Activated naive CD4-positive, alpha-beta T cell treated with anti-CD3 and anti-CD28 coated beads for 36 hours (primary cell): ENCODE measurements around the gene TESMIN. TPM values are rescaled to one million over a fixed set of nuclear protein-coding genes. Genes with fewer than 3 reads are reported as not detected.

Experiments used
- CTCF ChIA-PET: fragments of 350-600 bp; sonication (Branson Sonifier 250); formaldehyde crosslinking; loops from one replicate; lab custom pipeline; 2021; ENCODE audit warnings: antibody characterized with exemption; lab: Charles Lee
- DNase-seq: peaks from one replicate; pipeline ENCODE4 v3.0.0-alpha.2; 2020
- H3K27ac Mint-ChIP-seq: one replicate; pipeline ENCODE4 v1.8.0; 2021; ENCODE audit warnings: mild to moderate bottlenecking, mixed read lengths
- H3K27me3 Mint-ChIP-seq: one replicate; pipeline ENCODE4 v1.8.0; 2021; ENCODE audit warnings: low read depth, mixed read lengths
- H3K36me3 Mint-ChIP-seq: one replicate; pipeline ENCODE4 v1.8.0; 2021; ENCODE audit warnings: low read depth, mixed read lengths
- H3K4me1 Mint-ChIP-seq: one replicate; pipeline ENCODE4 v1.8.0; 2021; ENCODE audit warnings: low read depth, mixed read lengths
- H3K4me3 Mint-ChIP-seq: one replicate; pipeline ENCODE4 v1.8.0; 2021; ENCODE audit warnings: mild to moderate bottlenecking, moderate library complexity, mixed read lengths
- H3K9me3 Mint-ChIP-seq: one replicate; pipeline ENCODE4 v1.8.0; 2021; ENCODE audit warnings: mixed read lengths
- intact Hi-C: fragments of 100-400 bp; cut with micrococcal nuclease; formaldehyde crosslinking; loops from one replicate; pipeline ENCODE4 v1.15.1; 2023
- total RNA-seq, 2 experiments: library from RNA; stranded (reverse); gene quantifications; one replicate each; pipeline ENCODE4 v1.2.3, GENCODE V29; 2021

The TESMIN gene
- total RNA-seq, 2 experiments from 2014 or later: 6.2 to 7.3 TPM

GRCh38 chr11:68724293-68724692 lies 27.0 kb downstream of the TESMIN start:
- no peaks in the 10 kb centered on the region for H3K27me3 Mint-ChIP-seq
- no peaks in the 10 kb centered on the region for H3K4me1 Mint-ChIP-seq
- no peak overlapping the region for H3K27ac Mint-ChIP-seq
- intact Hi-C loops: no loop called here
- CTCF ChIA-PET: no interaction called here
- peaks cover 10% of the 10 kb centered on the region for H3K9me3 Mint-ChIP-seq
- H3K36me3 Mint-ChIP-seq: peaks cover 8% of the 10 kb centered on the region
- DNase-seq: no peak
- H3K4me3 Mint-ChIP-seq: no peak overlapping the region

GRCh38 chr11:68722143-68722542 lies 29.2 kb downstream of the TESMIN start:
- Mint-ChIP-seq H3K27ac (no peak overlapping the region), H3K9me3 (peaks cover 14% of the 10 kb centered on the region), H3K27me3 (no peaks in the 10 kb centered on the region), H3K4me1 (no peaks in the 10 kb centered on the region), H3K4me3 (no peak overlapping the region), H3K36me3 (peaks cover 11% of the 10 kb centered on the region)
- DNase-seq: no peak
- CTCF ChIA-PET: no interaction called here
- intact Hi-C loops: no loop called here

DNA sequence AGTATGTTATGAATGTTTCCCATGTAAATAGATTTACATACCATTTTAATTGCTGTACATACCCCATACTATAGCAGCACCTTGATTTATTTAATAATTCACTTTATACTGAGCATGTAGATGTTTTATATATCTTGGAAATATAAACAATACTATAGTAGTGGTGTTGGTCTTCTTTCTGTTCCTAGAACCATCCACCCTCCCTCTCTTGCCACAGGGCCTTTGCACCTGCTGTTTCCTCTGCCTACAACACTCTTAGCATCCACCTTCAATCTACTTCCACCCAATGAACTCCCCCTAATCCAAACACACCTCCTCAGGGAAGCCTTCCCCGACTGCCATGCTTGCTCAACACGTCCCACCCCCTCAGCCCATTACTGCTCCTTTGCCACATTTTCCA lies 30.2 kb downstream of the TESMIN start:
- Mint-ChIP-seq H3K36me3 (peaks cover 11% of the 10 kb centered on the region), H3K27ac (no peak overlapping the region), H3K4me1 (no peaks in the 10 kb centered on the region), H3K4me3 (no peak overlapping the region), H3K27me3 (no peaks in the 10 kb centered on the region), H3K9me3 (peaks cover 14% of the 10 kb centered on the region)
- intact Hi-C loops: no loop called here
- CTCF ChIA-PET: no interaction called here
- no peak for DNase-seq

DNA sequence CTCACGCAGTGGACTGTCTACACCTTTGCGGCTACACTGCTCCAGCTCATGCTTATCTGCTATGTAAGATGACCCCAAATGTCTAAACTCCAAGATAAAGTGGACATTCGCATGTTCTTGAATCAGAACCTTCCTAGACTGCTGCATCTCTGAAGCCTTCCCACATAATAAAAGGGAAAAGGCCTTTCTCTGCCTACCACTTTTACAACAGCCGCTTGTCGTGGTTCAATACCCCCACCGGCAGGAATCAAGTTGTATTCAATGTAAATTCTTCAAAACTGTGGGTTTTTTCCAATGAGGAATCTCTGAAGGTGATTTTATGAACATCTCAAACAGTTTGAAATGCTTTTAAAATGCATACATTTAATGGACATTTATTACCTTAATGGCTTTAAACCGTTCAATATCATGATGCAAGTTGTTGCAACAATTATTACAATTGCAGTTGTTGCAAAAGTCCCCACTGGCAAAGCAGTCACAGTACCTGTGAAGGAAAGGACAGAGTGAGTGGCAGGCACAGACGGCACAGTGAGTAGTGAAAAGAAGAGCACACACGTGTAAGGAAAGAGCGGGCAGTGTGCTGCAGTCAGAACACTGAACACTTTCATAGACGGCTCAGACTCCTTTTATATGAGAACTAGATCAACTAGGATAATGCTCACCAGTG lies 35.7 kb downstream of the TESMIN start:
- Mint-ChIP-seq H3K9me3 (peaks cover 14% of the 10 kb centered on the region), H3K4me3 (no peak overlapping the region), H3K27ac (no peak overlapping the region), H3K4me1 (no peaks in the 10 kb centered on the region), H3K27me3 (no peaks in the 10 kb centered on the region), H3K36me3 (peaks cover 11% of the 10 kb centered on the region)
- CTCF ChIA-PET: no interaction called here
- DNase-seq: no peak
- intact Hi-C loops: no loop called here

DNA sequence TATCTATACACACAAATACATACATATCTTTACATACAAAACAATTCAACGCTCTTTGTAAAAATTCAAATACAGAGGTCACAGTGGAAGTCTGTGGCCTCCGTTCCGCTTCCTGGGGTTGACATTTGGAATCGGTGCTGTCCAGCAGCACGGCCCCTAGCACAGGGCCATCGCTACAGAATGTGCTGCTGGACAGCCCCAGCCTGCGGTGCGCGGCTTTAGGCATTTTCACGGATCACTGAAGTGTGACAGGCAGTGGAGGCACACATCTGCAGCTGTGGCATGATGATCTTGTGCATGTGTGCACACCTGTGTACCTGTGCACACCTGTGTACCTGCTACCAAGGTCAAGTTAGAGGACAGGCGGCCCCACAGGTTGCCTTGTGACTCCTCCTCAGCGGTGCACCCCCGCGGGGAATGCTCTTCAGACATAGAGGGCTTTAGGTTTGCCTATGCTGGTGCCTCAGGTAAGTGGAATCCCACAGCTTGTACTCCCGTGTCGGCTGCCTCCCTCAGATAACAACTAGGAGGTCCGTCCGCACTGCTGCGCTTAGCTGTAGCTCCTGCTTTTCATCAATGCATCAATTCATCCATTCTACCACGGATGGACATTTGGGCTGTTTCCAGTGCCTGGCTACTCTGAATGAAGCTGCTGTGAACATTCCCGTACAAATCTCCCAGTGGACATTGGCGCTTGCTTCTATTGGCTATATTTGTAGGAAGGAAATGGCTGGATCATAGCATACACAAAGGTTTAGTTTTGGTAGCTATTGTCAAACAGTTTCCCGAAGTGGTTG lies 37.1 kb downstream of the TESMIN start:
- H3K4me1 Mint-ChIP-seq: no peaks in the 10 kb centered on the region
- no peak for DNase-seq
- H3K4me3 Mint-ChIP-seq: no peak overlapping the region
- peaks cover 3% of the 10 kb centered on the region for H3K9me3 Mint-ChIP-seq
- peaks cover 3% of the 10 kb centered on the region for H3K36me3 Mint-ChIP-seq
- intact Hi-C loops: no loop called here
- no peak overlapping the region for H3K27ac Mint-ChIP-seq
- CTCF ChIA-PET: no interaction called here
- H3K27me3 Mint-ChIP-seq: no peaks in the 10 kb centered on the region

DNA sequence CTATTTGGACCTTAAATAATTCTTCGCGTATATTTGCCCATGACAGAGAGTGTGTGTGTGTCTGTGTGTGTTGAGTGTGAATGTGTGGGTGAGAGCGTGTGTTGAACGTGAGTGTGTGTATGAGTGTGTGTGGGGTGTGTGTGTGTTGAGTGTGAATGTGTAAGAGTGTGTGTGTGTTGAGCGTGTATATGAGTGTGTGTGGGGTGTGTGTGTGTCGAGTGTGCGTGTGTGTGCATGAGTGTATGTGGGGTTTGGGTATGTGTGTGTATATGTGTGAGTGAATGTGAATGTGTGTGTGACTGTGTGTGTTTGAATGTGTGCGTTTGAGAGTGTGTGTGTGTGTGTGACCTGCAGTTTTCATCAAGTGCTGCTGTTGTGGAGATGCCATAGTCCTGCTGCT lies 40.2 kb downstream of the TESMIN start:
- Mint-ChIP-seq H3K27me3 (no peaks in the 10 kb centered on the region), H3K4me3 (no peak overlapping the region), H3K36me3 (no peaks in the 10 kb centered on the region), H3K4me1 (no peaks in the 10 kb centered on the region), H3K27ac (no peak overlapping the region), H3K9me3 (no peaks in the 10 kb centered on the region)
- no peak for DNase-seq
- CTCF ChIA-PET: no interaction called here
- intact Hi-C loops: no loop called here

- Mint-ChIP-seq H3K9me3 (no peaks in the 10 kb centered on the region), H3K27me3 (no peaks in the 10 kb centered on the region), H3K36me3 (no peaks in the 10 kb centered on the region), H3K27ac (no peak overlapping the region), H3K4me3 (no peak overlapping the region), H3K4me1 (no peaks in the 10 kb centered on the region)
- no peak for DNase-seq
- CTCF ChIA-PET: no interaction called here
- intact Hi-C loops: no loop called here
Measured at GRCh38 chr11:68710409-68710808, 40.9 kb downstream of the TESMIN start.

- Mint-ChIP-seq H3K4me1 (no peaks in the 10 kb centered on the region), H3K27me3 (no peaks in the 10 kb centered on the region), H3K36me3 (no peaks in the 10 kb centered on the region), H3K27ac (no peak overlapping the region), H3K9me3 (no peaks in the 10 kb centered on the region), H3K4me3 (no peak overlapping the region)
- CTCF ChIA-PET: no interaction called here
- intact Hi-C loops: no loop called here
- DNase-seq: no peak
Measured at GRCh38 chr11:68709062-68709461, 42.3 kb downstream of the TESMIN start.

DNA sequence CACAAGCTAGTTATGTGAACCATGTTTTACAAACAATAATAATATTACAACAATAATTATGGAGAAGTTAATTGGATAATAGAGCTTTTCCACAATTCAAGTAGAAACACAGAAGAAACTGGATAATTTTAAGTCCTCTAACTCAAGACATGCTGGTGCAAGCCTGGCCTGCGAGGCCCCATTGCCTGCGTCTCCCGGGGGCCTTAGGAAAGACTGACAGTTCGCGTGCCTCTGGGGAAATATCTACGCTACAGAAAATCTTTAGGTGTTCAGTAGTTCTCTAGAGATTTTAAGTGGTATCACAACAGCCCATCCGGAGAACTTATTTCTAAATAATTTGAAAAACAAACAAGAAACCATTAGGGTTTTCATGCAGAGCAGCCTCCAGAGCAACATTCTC lies 43.8 kb downstream of the TESMIN start:
- Mint-ChIP-seq H3K27ac (no peak overlapping the region), H3K36me3 (no peaks in the 10 kb centered on the region), H3K4me3 (no peak overlapping the region), H3K9me3 (no peaks in the 10 kb centered on the region), H3K27me3 (no peaks in the 10 kb centered on the region), H3K4me1 (no peaks in the 10 kb centered on the region)
- intact Hi-C loops: no loop called here
- no peak for DNase-seq
- CTCF ChIA-PET: no interaction called here

DNA sequence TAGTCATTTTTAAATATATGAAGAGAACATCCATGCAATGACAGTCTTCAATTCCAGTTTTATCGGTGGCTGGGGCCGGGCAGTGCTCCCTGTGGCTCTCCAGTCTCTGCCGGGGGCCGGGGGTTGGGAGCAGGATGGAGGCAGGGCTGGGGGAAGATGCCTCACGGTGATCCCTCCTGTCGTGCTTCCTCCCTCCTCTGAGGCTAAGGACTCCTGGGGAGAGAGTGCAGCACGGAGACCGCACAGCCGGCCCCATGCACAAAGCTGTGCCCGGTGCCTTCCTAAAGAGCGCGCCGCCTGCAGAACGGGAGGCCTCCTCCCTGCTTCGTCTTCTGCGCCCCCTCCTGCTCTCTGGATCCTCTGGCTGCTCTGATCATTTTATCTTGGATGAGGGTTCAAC lies 46.4 kb downstream of the TESMIN start:
- CTCF ChIA-PET: no interaction called here
- Mint-ChIP-seq H3K4me1 (no peaks in the 10 kb centered on the region), H3K36me3 (no peaks in the 10 kb centered on the region), H3K27ac (no peak overlapping the region), H3K27me3 (no peaks in the 10 kb centered on the region), H3K9me3 (no peaks in the 10 kb centered on the region), H3K4me3 (no peak overlapping the region)
- intact Hi-C loops: no loop called here
- DNase-seq: no peak

- DNase-seq: no peak
- intact Hi-C loops: no loop called here
- H3K4me1 Mint-ChIP-seq: no peaks in the 10 kb centered on the region
- no peak overlapping the region for H3K27ac Mint-ChIP-seq
- no peak overlapping the region for H3K4me3 Mint-ChIP-seq
- CTCF ChIA-PET: no interaction called here
- peaks cover 9% of the 10 kb centered on the region for H3K9me3 Mint-ChIP-seq
- peaks cover 4% of the 10 kb centered on the region for H3K36me3 Mint-ChIP-seq
- peaks cover 3% of the 10 kb centered on the region for H3K27me3 Mint-ChIP-seq
Measured at GRCh38 chr11:68698993-68699392, 52.3 kb downstream of the TESMIN start.

- CTCF ChIA-PET: interaction anchor here (0.7 kb wide), 1 partner anchor 173 kb away, joined by 4 read pairs; no protein-coding TSS in a partner anchor
- Mint-ChIP-seq H3K9me3 (peaks cover 9% of the 10 kb centered on the region), H3K36me3 (peaks cover 4% of the 10 kb centered on the region), H3K4me1 (peaks cover 9% of the 10 kb centered on the region), H3K4me3 (no peak overlapping the region), H3K27me3 (peaks cover 3% of the 10 kb centered on the region), H3K27ac (no peak overlapping the region)
- no peak for DNase-seq
- intact Hi-C loops: no loop called here
Measured at GRCh38 chr11:68695531-68695930, 55.8 kb downstream of the TESMIN start.
